Measurements from ENCODE around the gene CCDC85B. TPM values are rescaled to one million over a fixed set of nuclear protein-coding genes. Genes with fewer than 3 reads are reported as not detected.

Gene CCDC85B
- total RNA-seq, 1 donor from 2014 or later: 40.7 TPM

GRCh38 chr11:65928667-65929066, 38.2 kb downstream of the CCDC85B start:
- no peak for DNase-seq (ENCODE audit: low read depth in 2 of 2)

- no peak for DNase-seq (ENCODE audit: low read depth in 2 of 2)
Observed at GRCh38 chr11:65931773-65932557, 41.5 kb downstream of the CCDC85B start.

GRCh38 chr11:65932558-65932919, 42.1 kb downstream of the CCDC85B start:
- DNase-seq (ENCODE audit: low read depth in 2 of 2): no peak

GRCh38 chr11:65934014-65934413, 43.5 kb downstream of the CCDC85B start:
- DNase-seq (ENCODE audit: low read depth in 2 of 2): no peak

GRCh38 chr11:65937766-65938165, 47.3 kb downstream of the CCDC85B start:
- DNase-seq (ENCODE audit: low read depth in 2 of 2): no peak

Other genes with a start within 250 kb of the CCDC85B start
- 8.7 and 16.3 TPM in 2 replicates for gene RELA, start 227.8 kb upstream of the CCDC85B start, total RNA-seq
- 37.6 and 38.4 TPM in 2 replicates for gene KAT5, start 178.4 kb upstream of the CCDC85B start, total RNA-seq
- 39.8 and 42.6 TPM in 2 replicates for gene RNASEH2C, start 169.9 kb upstream of the CCDC85B start, total RNA-seq
- gene AP5B1, start 109.7 kb upstream of the CCDC85B start, total RNA-seq: 6.2 and 11.9 TPM in 2 replicates
- not detected in 2 replicates for gene OVOL1, start 103.6 kb upstream of the CCDC85B start, total RNA-seq
- 0.13 and 0.51 TPM in 2 replicates for gene SNX32, start 56.7 kb upstream of the CCDC85B start, total RNA-seq
- gene CFL1, start 32.5 kb upstream of the CCDC85B start, total RNA-seq: 976 and 1,057 TPM in 2 replicates
- gene MUS81, start 30.2 kb upstream of the CCDC85B start, total RNA-seq: 32.6 and 37.8 TPM in 2 replicates
- 11.2 and 44.4 TPM in 2 replicates for gene EFEMP2, start 17.9 kb upstream of the CCDC85B start, total RNA-seq
- gene CTSW, start 10.8 kb upstream of the CCDC85B start, total RNA-seq: 0.13 TPM in 2 replicates
- 157 and 195 TPM in 2 replicates for gene FIBP, start 2.2 kb upstream of the CCDC85B start, total RNA-seq
- 2.1 and 3.8 TPM in 2 replicates for gene FOSL1, start 9.7 kb downstream of the CCDC85B start, total RNA-seq
- gene C11orf68, start 28.4 kb downstream of the CCDC85B start, total RNA-seq: 12.3 and 19.8 TPM in 2 replicates
- 67.3 and 84.5 TPM in 2 replicates for gene DRAP1, start 28.8 kb downstream of the CCDC85B start, total RNA-seq
- gene TSGA10IP, start 54.8 kb downstream of the CCDC85B start, total RNA-seq: not detected in 2 replicates
- 23.9 and 27.8 TPM in 2 replicates for gene SART1, start 71.1 kb downstream of the CCDC85B start, total RNA-seq
- gene EIF1AD, start 111.5 kb downstream of the CCDC85B start, total RNA-seq: 21.7 and 29.7 TPM in 2 replicates
- gene BANF1, start 111.8 kb downstream of the CCDC85B start, total RNA-seq: 16.7 and 20.4 TPM in 2 replicates
- gene CST6, start 121.3 kb downstream of the CCDC85B start, total RNA-seq: 0.38 and 0.64 TPM in 2 replicates
- gene CATSPER1, start 135.8 kb downstream of the CCDC85B start, total RNA-seq: 0.13 TPM in 1 of 2 replicates, not detected in the other
- gene GAL3ST3, start 158.5 kb downstream of the CCDC85B start, total RNA-seq: 0.26 and 0.38 TPM in 2 replicates
- 70.3 and 72.7 TPM in 2 replicates for gene SF3B2, start 161.7 kb downstream of the CCDC85B start, total RNA-seq
- 16.4 and 30.7 TPM in 2 replicates for gene PACS1, start 179.6 kb downstream of the CCDC85B start, total RNA-seq

All from dermis microvascular lymphatic vessel endothelial cell (primary cell).